T-helper 2 cell (primary cell): Measurements from ENCODE around the gene TRIM15.
"Not testable (repeated sequence)": the region's sequence is repeated elsewhere in the genome, so short reads cannot be mapped to it uniquely, and the experiment has no call there.

Experiments used
- DNase-seq, 5 experiments: peaks; one replicate each; pipeline versions ENCODE4 v3.0.0 to v3.0.0-alpha.2; 2012 to 2022

TRIM15 gene

GRCh38 chr6:30200551-30201281 lies 37.4 kb downstream of the TRIM15 start:
- no peak for DNase-seq

GRCh38 chr6:30202366-30202765 lies 39.0 kb downstream of the TRIM15 start:
- no peak for DNase-seq

DNA sequence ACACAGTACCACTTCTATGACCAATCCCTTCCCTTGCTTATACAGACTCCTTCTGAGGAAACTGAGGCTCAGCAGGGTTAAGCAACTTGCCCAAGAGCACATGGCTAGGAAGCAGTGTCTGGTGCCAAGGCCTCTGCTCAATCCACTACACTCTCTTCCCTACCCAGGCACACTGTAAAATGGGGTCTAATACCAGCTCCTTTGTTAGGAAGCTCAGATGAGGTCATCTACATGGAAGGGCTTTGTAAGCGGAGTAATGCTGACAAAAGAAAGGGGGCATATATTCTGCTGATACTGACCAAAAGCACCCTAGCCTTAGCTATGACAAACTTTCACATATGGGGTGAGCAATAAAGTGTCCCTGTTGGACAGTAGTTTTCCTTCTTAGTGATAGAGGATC lies 40.8 kb downstream of the TRIM15 start:
- no peak for DNase-seq

- no peak for DNase-seq
Observed at GRCh38 chr6:30206152-30206551, 42.8 kb downstream of the TRIM15 start.

DNA sequence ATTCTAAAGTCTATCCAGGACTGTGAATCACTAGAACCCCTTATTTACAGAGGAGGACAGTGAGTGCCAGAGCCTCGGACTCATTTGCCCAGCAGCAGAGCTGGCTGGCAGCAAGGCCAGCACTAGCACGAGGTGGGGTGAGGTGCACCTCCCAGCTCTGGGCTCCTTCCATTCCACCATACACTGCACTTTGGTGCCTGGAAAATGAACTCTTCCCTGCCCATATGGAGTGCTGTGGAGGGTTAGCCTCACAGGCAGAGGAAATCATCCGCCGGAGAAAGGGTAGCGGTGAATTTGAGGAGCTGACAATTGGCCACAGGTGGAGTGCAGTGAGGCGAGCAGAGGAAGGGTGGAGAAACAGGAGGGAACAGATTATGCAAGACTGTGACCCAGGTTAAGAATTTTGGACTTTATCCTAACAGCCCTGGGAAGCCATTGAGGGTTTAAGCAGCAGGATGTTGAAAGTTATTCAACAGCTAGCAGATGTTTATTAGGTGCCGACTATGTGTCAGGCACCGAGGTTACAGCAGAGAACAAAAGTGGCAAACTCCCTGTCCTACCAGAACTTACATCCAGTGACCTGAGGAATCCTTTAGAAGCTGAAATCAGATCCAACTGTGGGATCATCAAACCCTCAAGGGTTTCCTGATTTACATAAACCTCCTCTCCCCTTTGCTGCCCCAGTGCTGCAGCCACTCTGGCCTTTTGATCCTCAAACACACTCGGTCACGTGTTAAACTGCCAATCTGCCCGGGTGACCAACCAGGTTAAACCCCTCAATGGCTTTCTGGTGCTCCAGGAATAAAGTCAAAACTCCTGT lies 43.7 kb downstream of the TRIM15 start:
- no peak for DNase-seq

DNA sequence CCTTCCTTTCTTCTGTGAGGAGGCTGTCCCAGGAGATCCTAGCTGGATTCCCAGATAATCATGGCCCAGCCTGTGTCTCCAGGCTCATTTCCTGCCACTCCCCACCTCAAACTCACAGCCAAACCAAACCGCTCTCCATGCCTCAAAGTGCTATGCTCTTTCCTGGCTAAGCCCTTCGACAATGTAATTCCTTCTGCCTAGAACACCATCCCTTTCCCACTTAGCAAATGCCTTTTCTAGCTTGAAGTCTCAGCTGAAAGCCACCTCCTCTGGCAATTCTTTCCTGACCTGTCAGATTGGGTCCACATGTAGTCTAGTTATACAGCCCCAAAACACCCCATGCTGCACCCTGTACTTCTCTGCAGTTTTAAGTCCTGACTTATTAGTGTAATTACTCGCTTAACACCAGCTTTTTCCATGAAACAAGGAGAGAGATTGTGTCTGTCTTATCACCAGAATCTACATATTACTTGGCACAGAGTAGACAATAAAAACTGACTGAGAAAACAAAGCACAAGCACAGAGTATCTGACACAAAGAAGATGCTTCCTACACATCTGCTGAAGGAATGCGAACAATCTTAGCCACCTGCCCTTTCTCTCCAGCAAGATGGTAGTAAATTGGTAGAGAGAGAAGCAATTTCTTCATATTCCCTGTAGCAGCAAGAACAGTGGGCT lies 44.4 kb downstream of the TRIM15 start:
- DNase-seq, result no peak

GRCh38 chr6:30211306-30211705 lies 48.0 kb downstream of the TRIM15 start:
- DNase-seq, result no peak

GRCh38 chr6:30211899-30212298 lies 48.6 kb downstream of the TRIM15 start:
- DNase-seq, result no peak

- DNase-seq, result peak; percentile 87 to 99 (median 95)
Observed at GRCh38 chr6:30212865-30213666, 49.7 kb downstream of the TRIM15 start, which contains the start of gene TRIM26. TSS of gene TRIM26 (minus strand) at chr6:30213406. CDS start at chr6:30199103, 14,303 bp downstream.

DNA sequence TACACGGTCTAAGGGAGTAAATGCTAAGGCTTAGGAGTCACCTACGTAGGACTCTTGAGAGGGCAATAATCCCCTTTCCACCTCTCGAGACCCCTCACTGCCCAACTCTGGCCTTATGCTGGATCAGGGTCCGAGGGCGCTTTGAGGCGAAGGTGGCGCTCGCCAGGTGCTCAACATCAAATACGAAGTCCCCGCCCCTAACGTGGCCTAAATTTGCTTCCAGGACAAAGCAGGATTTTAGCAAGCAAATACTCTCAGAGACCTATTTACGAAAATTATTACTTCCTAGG lies 50.3 kb downstream of the TRIM15 start:
- DNase-seq, result no peak

DNA sequence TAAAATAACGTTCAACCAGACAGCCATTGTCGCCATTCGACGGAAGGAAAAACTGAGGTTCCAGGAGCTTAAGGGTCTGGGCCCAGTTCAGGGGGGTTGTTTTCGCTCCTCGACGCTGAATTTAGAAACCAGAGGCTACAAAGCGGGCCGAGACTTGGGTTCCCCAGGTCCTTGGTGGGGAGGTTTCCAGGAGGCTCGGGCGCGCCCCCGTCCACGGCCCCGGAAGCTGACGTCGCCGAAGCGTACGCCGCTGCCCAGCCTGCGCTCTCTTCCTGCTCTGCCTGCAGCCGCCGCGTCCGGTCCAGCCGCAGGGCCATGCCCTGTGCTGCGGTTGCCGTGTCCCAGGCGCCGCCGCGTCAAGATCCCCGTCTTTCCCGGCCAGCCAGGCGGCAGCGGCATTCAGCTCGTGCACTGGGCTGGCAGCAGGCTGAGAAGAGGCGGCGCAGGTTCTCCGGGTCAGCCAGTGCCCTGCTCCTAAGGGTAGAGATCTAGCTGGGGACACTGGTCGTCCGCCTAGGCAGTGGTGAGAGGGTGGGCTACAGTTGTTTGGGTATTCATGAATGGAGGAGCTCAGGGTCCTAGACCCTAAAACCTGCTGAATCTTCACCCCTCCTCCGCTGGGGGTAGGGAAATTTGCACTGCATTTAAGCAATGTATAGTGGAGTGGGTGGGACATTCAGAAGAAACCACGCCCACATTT lies 50.8 kb downstream of the TRIM15 start:
- peak; percentile 53 to 90 (median 68) for DNase-seq

- no peak for DNase-seq
Observed at GRCh38 chr6:30214657-30214982, 51.3 kb downstream of the TRIM15 start.

- no peak for DNase-seq
Observed at GRCh38 chr6:30216096-30216495, 52.8 kb downstream of the TRIM15 start.

DNA sequence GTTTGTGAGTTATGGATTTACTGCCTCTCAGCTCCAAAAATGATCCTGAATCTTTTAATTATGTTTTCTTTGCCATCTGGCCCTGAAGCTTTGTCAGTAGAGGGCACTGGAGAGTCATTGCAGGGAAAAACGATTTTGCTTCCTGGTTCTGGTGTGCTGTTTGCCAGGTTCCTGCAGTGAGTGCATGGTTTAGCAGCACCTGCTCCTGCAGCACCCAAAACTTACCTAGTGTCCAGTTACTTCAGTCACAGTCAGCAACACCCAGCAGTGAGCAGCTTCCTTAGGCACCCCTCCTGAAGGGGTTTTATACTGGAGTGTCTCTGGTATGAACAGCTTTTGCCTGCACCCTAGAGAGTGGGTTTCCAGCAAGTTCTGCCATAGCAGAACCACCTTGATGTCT lies 55.9 kb downstream of the TRIM15 start:
- peak in 2 of 5 experiments; percentile 12 to 74 for DNase-seq

GRCh38 chr6:30221395-30221794 lies 58.0 kb downstream of the TRIM15 start:
- not testable (repeated sequence) for DNase-seq

DNA sequence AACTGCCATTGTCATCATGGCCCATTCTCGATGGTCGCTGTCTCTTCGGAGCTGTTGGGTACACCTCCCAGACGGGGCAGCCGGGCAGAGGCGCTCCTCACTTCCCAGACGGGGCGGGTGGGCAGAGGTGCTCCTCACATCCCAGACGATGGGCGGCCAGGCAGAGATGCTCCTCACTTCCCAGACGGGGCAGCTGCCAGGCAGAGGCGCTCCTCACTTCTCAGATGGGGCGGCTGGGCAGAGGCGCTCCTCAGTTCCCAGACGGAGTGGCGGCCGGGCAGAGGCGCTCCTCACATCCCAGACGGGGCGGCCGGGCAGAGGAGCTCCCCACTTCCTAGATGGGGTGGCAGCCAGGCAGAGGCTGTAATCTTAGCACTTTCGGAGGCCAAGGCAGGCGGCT lies 58.6 kb downstream of the TRIM15 start:
- DNase-seq, result not testable (repeated sequence)
